ENCODE results near the gene TBL2.
"Not testable (repeated sequence)": the region's sequence is repeated elsewhere in the genome, so short reads cannot be mapped to it uniquely, and the experiment has no call there.

Gene TBL2

GRCh38 chr7:73532224-73532623 lies 46.2 kb downstream of the TBL2 start:
- DNase-seq, result no peak

- no peak for DNase-seq
Measured at GRCh38 chr7:73530800-73531199, 47.6 kb downstream of the TBL2 start.

- DNase-seq, result peak in 1 of 2 experiments; percentile 22
Measured at GRCh38 chr7:73526896-73527821, 51.2 kb downstream of the TBL2 start.

DNA sequence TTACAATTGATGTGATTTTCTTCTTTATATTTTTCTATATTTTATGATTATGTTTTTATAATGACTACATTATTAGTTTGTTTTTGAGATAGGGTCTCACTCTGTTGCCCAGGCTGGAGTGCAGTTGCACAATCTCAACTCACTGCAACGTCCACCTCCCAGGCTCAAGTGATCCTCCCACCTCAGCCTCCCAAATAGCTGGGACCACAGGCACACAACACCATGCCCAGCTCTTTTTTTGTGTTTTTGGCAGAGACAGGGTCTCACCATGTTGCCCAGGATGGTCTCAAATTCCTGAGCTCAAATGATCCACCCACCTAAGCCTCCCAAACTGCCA lies 52.3 kb downstream of the TBL2 start:
- DNase-seq, result not testable (repeated sequence)

GRCh38 chr7:73522105-73522872 lies 56.1 kb downstream of the TBL2 start, which contains the start of gene BAZ1B:
Gene BAZ1B, minus strand, starts transcription at chr7:73522293. Its CDS starts 360 bp downstream, at chr7:73521933.
- DNase-seq, result peak; percentile 94 to 98

- DNase-seq, result peak; percentile 67 to 83
Measured at GRCh38 chr7:73521636-73522104, 56.7 kb downstream of the TBL2 start.

DNA sequence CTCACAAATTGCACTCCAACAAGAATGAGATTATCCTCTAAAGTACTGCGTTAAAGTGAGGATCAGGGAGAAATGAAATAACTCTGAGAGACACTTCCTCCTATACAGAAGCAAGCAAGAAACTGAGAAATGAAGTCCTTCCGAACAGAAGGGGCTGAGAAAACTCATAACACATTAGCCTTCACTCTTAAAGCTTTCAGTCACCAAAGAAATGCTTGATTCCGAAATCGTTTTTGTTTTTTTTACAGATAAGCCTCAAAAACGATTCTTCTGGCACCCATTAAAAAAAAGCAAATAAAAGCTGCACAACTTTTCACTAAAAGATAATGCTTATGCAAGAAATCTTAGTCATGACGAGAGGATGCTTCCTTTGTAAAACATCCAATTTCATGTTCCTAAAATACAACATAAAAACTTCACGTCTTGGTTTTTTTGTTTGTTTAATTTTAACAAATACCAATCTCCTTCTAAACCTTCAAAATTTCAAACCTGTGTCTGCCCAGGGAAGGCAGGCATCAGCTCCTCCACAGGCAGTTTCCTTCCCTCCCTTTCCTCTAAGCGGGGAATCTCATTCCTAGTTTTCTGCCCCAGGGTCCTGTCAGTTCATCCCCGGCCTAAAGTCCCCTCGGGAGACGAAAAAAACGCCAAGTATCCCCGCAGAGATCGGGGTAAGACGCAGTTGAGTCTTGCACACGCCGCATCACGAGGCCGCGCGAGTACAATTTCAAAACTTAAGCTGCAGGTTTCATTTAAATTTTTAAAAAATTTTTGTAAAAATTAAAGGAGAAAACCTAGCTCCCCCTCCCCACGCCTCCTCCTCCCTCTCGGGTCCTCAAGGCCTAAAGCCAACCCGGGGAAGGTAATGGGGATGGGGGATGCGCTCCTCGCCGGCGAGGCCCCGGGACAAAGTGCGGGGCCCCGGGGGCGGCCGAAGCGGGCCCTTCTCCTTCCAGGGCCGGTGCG lies 57.4 kb downstream of the TBL2 start:
- no peak for DNase-seq

DNA sequence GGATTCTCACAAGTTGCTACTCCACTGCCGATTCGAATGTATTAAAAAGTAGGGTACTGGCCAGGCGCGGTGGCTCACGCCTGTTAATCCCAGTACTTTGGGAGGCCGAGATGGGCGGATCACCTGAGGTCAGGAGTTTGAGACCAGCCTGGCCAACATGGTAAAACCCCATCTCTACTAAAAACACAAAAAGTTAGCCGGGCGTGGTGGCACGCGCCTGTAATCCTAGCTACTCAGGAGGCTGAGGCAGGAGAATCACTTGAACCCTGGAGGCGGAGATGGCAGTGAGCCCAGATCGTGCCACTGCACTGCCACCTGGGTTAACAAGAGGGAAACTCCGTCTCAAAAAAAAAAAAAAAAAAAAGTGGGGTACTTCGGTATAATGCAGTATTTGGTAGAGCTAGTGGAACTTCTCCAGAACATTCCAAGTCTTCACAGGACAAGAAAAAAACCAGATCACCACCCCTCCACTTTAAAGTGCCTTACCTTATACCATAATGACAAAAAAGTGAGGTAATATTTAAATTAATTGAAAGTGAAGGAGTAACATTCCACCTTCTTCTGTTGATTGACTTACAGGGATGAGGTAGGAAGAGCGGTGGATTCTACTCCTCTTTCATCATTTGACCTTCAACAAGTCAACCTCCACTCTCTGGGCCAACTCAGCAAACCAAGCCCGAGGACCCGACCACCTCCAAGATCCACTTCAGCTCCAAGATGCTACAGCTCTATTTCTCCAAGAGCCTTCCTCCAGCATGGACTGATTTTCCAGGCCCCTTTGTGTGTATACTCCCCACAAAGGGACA lies 58.3 kb downstream of the TBL2 start:
- DNase-seq, result peak in 1 of 2 experiments; percentile 19

- no peak for DNase-seq
Measured at GRCh38 chr7:73518470-73518869, 59.9 kb downstream of the TBL2 start.

Data from NCI-H526 (cell line).